Placental pericyte (primary cell): Measurements from ENCODE around the gene SLC12A1. TPM values are rescaled to one million over a fixed set of nuclear protein-coding genes. Genes with fewer than 3 reads are reported as not detected.

ENCODE experiments used
- small RNA-seq: library from RNA; depleted of rRNA; stranded (forward); fragments of <200 nt; gene quantifications from one replicate; pipeline ENCODE3, GENCODE V24; 2012; ENCODE audit warnings: low replicate concordance
- total RNA-seq: library from RNA; depleted of rRNA; stranded (reverse); fragments of >200 nt; gene quantifications from 2 replicates; pipeline ENCODE4 v1.2.3, GENCODE V29; 2012

The SLC12A1 gene
- total RNA-seq = not detected in 2 replicates

DNA sequence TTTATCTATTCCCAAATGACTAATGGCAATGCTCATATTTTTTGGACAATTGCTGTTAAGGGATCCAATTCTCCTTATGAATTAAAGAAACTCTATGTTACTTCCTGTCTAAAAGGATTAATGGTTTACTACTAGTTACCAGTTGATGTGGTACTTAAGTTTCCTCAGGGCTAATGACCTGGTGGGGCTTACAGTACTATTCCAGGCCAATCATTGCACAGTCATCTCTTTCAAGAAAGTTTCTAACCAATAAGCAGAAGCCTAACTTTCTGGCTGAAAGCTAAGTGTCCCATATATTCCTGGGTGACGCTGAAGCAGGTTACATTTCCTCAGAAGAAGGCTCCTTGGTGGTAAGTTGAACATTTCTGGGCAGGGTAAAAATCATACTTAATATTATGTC is at the start of gene SLC12A1:
Gene SLC12A1, plus strand, starts transcription at position 322 of the 400 bp plus-strand sequence. CDS start 1,418 bp downstream, outside the sequence.

GRCh38 chr15:48177766-48178647 is 28.1 kb upstream of the SLC12A1 start, which contains the start of gene MYEF2:
MYEF2 (minus strand) TSS chr15:48178295; CDS start chr15:48178237, 58 bp downstream.

GRCh38 chr15:48191574-48192225 is 14.4 kb upstream of the SLC12A1 start, which contains the start of gene CTXN2:
CTXN2 (plus strand) TSS chr15:48191665; CDS start chr15:48201301, 9,636 bp downstream.

DNA sequence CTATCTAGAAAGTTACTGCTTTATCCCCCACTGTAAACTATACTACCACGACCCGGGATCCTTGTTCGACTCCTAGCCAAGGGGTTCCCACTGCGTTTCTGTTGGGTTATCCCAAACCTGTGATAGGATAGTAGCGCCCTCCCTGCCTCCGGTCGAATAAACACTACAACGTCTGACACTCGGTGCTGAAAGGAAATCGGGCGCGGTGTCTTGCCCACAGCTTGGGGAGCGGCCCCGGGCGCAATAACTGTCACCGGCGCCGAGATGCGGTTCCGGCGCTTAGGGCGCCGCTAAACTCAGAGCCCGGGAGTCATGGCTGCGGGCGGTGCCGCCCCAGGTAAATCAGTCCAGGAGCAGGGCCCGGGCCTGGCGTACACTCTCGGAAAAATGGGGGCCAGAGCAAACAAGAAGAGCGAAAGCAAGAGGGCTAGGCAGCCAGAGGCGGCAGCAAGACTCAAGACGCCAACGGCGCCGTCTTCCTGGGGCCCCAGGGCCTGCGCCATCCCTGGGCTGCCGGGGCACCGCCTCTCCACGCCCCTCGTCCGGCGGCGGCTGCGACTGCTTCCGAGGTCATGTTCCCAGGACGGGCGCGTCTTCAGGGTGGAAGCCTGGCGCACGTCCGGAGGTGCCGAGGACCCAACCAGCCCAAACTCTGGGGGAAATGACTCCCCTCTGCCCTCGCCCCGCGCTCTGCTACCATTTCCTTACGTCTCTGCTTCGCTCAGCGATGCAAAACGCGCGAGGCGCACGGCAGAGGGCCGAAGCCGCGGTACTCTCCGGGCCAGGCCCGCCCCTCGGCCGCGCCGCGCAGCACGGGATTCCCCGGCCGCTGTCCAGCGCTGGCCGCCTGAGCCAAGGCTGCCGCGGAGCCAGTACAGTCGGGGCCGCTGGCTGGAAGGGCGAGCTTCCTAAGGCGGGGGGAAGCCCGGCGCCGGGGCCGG is 125.0 kb downstream of the SLC12A1 start, which contains the start of gene DUT:
Gene DUT, plus strand, starts transcription at position 575 of the 941 bp plus-strand sequence. Its CDS starts 87 bp downstream, at position 662.

Small RNAs within 50 kb of the gene (small RNA-seq; reads per million reads assigned to genes)
- gene RF00019 = not detected

Other genes starting within 250 kb of the SLC12A1 start
- not detected in 2 replicates for gene SLC24A5, start 85.3 kb upstream of the SLC12A1 start, total RNA-seq
- gene MYEF2, start 28.0 kb upstream of the SLC12A1 start, total RNA-seq = 4.2 and 7.2 TPM in 2 replicates
- not detected in 2 replicates for gene CTXN2, start 14.6 kb upstream of the SLC12A1 start, total RNA-seq
- gene DUT, start 125.1 kb downstream of the SLC12A1 start, total RNA-seq = 19.3 and 41.1 TPM in 2 replicates